IMR-90 (cell line): ENCODE results near the gene KATNA1. TPM values are rescaled to one million over a fixed set of nuclear protein-coding genes. Genes with fewer than 3 reads are reported as not detected.

Source experiments
- ATAC-seq: fragments of 200-7000 bp; cut with Tn5 transposase; 2 replicates; pipeline ENCODE4 v1.9.1; 2020; ENCODE audit warnings: low read depth, mild to moderate bottlenecking, moderate library complexity
- BruUV-seq: library from RNA; stranded (reverse); fragments of 400-500 nt; replicated peaks from 2 replicates; lab custom pipeline; 2021; lab: Mats Ljungman, UMichigan
- CTCF ChIA-PET: fragments of 300-600 bp; formaldehyde crosslinking; extraction: SDS; loops from one replicate; lab custom pipeline; 2021; ENCODE audit warnings: antibody characterized with exemption; lab: Yijun Ruan, JAX
- POLR2A ChIA-PET: fragments of 300-600 bp; sonication (Branson Sonifier 250); formaldehyde crosslinking; loops from one replicate; lab custom pipeline; 2022; ENCODE audit warnings: antibody characterized with exemption; ENCODE audit not compliant: unreplicated experiment; lab: Charles Lee
- DNase-seq: peaks from one replicate; pipeline ENCODE4 v3.0.0; 2013
- H2AFZ ChIP-seq: replicated peaks from 2 replicates; pipeline ENCODE3; 2013; ENCODE audit warnings: low read length, mild to moderate bottlenecking; ENCODE audit not compliant: poor library complexity
- H2AK5ac ChIP-seq: 2 replicates; pipeline ENCODE4 v1.6.1; 2013; ENCODE audit warnings: low read depth, low read length, inconsistent platforms
- H2AK9ac ChIP-seq: replicated peaks from 2 replicates; pipeline ENCODE3; 2013; ENCODE audit warnings: mild to moderate bottlenecking, low read depth, low read length, moderate library complexity; ENCODE audit not compliant: poor library complexity
- H2BK120ac ChIP-seq: 2 replicates; pipeline ENCODE4 v1.6.1; 2013; ENCODE audit warnings: low read depth, low read length, inconsistent platforms
- H2BK15ac ChIP-seq: 3 replicates; pipeline ENCODE4 v1.6.1; 2013; ENCODE audit warnings: low read depth, low read length, inconsistent platforms
- H2BK20ac ChIP-seq: 2 replicates; pipeline ENCODE4 v1.6.1; 2013; ENCODE audit warnings: low read depth, mild to moderate bottlenecking, inconsistent platforms, low read length, moderate library complexity
- H2BK5ac ChIP-seq: 2 replicates; pipeline ENCODE4 v1.6.1; 2013; ENCODE audit warnings: mild to moderate bottlenecking, low read depth, low read length, inconsistent platforms; ENCODE audit not compliant: poor library complexity, severe bottlenecking
- H3K14ac ChIP-seq: replicated peaks from 2 replicates; pipeline ENCODE4 v1.6.1; 2013; ENCODE audit warnings: low read depth, low read length, inconsistent platforms
- H3K18ac ChIP-seq: 2 replicates; pipeline ENCODE4 v1.6.1; 2013; ENCODE audit warnings: low read depth, low read length, control low read depth
- H3K23ac ChIP-seq: 2 replicates; pipeline ENCODE4 v1.6.1; 2013; ENCODE audit warnings: low read depth, low read length, inconsistent platforms
- H3K27ac ChIP-seq: 2 replicates; pipeline ENCODE4 v1.5.1; 2013; ENCODE audit warnings: mild to moderate bottlenecking, control low read depth, low read length; ENCODE audit not compliant: insufficient read depth
- H3K27me3 ChIP-seq: 2 replicates; pipeline ENCODE4 v1.6.1; 2013; ENCODE audit warnings: low read length; ENCODE audit not compliant: control insufficient read depth, insufficient read depth
- H3K36me3 ChIP-seq: 2 replicates; pipeline ENCODE4 v1.6.1; 2013; ENCODE audit warnings: low read length, mixed read lengths; ENCODE audit not compliant: control insufficient read depth, insufficient read depth
- H3K4ac ChIP-seq: 2 replicates; pipeline ENCODE4 v1.6.1; 2013; ENCODE audit warnings: low read depth, low read length, inconsistent platforms
- H3K4me1 ChIP-seq: 2 replicates; pipeline ENCODE4 v1.6.1; 2013; ENCODE audit warnings: low read length, mixed read lengths; ENCODE audit not compliant: control insufficient read depth, insufficient read depth
- H3K4me2 ChIP-seq: 2 replicates; pipeline ENCODE4 v1.6.1; 2013; ENCODE audit warnings: low read depth, mild to moderate bottlenecking, control low read depth, low read length, moderate library complexity
- H3K4me3 ChIP-seq: 2 replicates; pipeline ENCODE4 v1.5.1; 2013; ENCODE audit warnings: low read depth, mild to moderate bottlenecking, control low read depth, low read length, moderate library complexity; ENCODE audit not compliant: insufficient read depth
- H3K56ac ChIP-seq: 2 replicates; pipeline ENCODE4 v1.6.1; 2013; ENCODE audit warnings: low read length, inconsistent platforms; ENCODE audit not compliant: insufficient read depth; ENCODE audit errors: extremely low read depth
- H3K79me1 ChIP-seq, 2 experiments: 2 replicates each; pipeline ENCODE4 v1.6.1; 2013; ENCODE audit warnings: low read length in 2 of 2, inconsistent platforms in 1 of 2, low read depth in 1 of 2
- H3K9ac ChIP-seq: 2 replicates; pipeline ENCODE4 v1.6.1; 2013; ENCODE audit warnings: low read depth, low read length, control low read depth
- H3K9me1 ChIP-seq: 2 replicates; pipeline ENCODE4 v1.6.1; 2013; ENCODE audit warnings: low read length, inconsistent platforms; ENCODE audit not compliant: insufficient read depth
- H3K9me3 ChIP-seq: 2 replicates; pipeline ENCODE4 v1.6.1; 2013; ENCODE audit warnings: low read length; ENCODE audit not compliant: control insufficient read depth, insufficient read depth
- H4K20me1 ChIP-seq: 2 replicates; pipeline ENCODE4 v1.6.1; 2013; ENCODE audit warnings: low read length, inconsistent platforms; ENCODE audit not compliant: insufficient read depth
- H4K5ac ChIP-seq: 2 replicates; pipeline ENCODE4 v1.6.1; 2013; ENCODE audit warnings: mild to moderate bottlenecking, low read depth, low read length, control low read depth
- H4K8ac ChIP-seq, 2 experiments: 2 replicates each; pipeline ENCODE4 v1.6.1; 2013; ENCODE audit warnings: low read depth in 2 of 2, low read length in 2 of 2, control low read depth in 1 of 2, inconsistent platforms in 1 of 2
- H4K91ac ChIP-seq: 2 replicates; pipeline ENCODE4 v1.6.1; 2013; ENCODE audit warnings: low read depth, low read length, inconsistent platforms; ENCODE audit not compliant: insufficient read depth
- MAFK ChIP-seq: IDR thresholded peaks from 2 replicates; pipeline ENCODE4 v1.6.1; 2012; ENCODE audit warnings: low read depth, low read length, improper control_type of control experiment
- dilution Hi-C: fragments of 300-500 bp; cut with HindIII; formaldehyde crosslinking; loops from one replicate; pipeline ENCODE4 v1.14.3; 2018; ENCODE audit warnings: low sequenced_read_pairs; ENCODE audit not compliant: unreplicated experiment
- in situ Hi-C: fragments of 300-500 bp; cut with MboI; formaldehyde crosslinking; loops from 3 replicates; pipeline ENCODE4 v1.14.3; 2019; ENCODE audit warnings: low sequenced_read_pairs, inconsistent platforms, mixed read lengths
- intact Hi-C: fragments of 100-400 bp; cut with micrococcal nuclease; formaldehyde crosslinking; loops from 2 replicates; pipeline ENCODE4 v1.10.0; 2022
- polyA plus RNA-seq, 3 experiments: library from polyadenylated mRNA; depleted of rRNA; stranded (reverse); fragments of >200 nt; gene quantifications; 2 replicates each; pipeline ENCODE4 v1.2.3, GENCODE V29; 2012; ENCODE audit warnings: low replicate concordance in 1 of 3
- total RNA-seq: library from RNA; depleted of rRNA; stranded (reverse); fragments of >200 nt; gene quantifications from 2 replicates; pipeline ENCODE4 v1.2.3, GENCODE V29; 2012
- TF ChIP-seq, protein P1 (sequence below): conservative IDR thresholded peaks from 2 replicates; pipeline ENCODE4 v1.5.1; 2012; ENCODE audit warnings: mild to moderate bottlenecking, low read depth, low read length, improper control_type of control experiment
- TF ChIP-seq, protein P2 (sequence below): fragments of 150-350 bp; IDR thresholded peaks from 2 replicates; pipeline ENCODE4 v1.6.1; 2017; ENCODE audit warnings: mild to moderate bottlenecking, antibody characterized with exemption, low read length, low read depth

The KATNA1 gene
- total and polyA plus RNA-seq, 2 of the 4 experiments (the other 2 are of a cell fraction), result 15.3 to 24.6 TPM

- Histone ChIP-seq H4K91ac (no peak overlapping the region), H2AK5ac (no peak overlapping the region), H3K4me1 (no peaks in the 10 kb centered on the region), H3K79me1 (no peaks in the 10 kb centered on the region), H3K14ac (no peak overlapping the region), H3K4ac (no peak overlapping the region), H3K4me3 (no peak overlapping the region), H3K9me3 (no peaks in the 10 kb centered on the region), H2BK120ac (no peak overlapping the region), H2BK15ac (no peak overlapping the region), H3K4me2 (no peak overlapping the region), H3K18ac (no peak overlapping the region), H3K9me1 (no peaks in the 10 kb centered on the region; the same call in 1 of the 2 replicates), H3K9ac (no peak overlapping the region), H4K20me1 (no peaks in the 10 kb centered on the region), H2AFZ (no peak overlapping the region), H3K27me3 (peaks cover 7% of the 10 kb centered on the region), H4K8ac (no peak overlapping the region), H3K56ac (no peak overlapping the region), H2BK20ac (no peak overlapping the region), H3K23ac (no peak overlapping the region), H2BK5ac (no peak overlapping the region), H3K36me3 (no peaks in the 10 kb centered on the region), H4K5ac (no peak overlapping the region), H3K27ac (no peak overlapping the region), H2AK9ac (no peak overlapping the region)
- POLR2A ChIA-PET, result no interaction called here
- ATAC-seq (no peak), DNase-seq (no peak)
- TF ChIP-seq, protein P1, sequence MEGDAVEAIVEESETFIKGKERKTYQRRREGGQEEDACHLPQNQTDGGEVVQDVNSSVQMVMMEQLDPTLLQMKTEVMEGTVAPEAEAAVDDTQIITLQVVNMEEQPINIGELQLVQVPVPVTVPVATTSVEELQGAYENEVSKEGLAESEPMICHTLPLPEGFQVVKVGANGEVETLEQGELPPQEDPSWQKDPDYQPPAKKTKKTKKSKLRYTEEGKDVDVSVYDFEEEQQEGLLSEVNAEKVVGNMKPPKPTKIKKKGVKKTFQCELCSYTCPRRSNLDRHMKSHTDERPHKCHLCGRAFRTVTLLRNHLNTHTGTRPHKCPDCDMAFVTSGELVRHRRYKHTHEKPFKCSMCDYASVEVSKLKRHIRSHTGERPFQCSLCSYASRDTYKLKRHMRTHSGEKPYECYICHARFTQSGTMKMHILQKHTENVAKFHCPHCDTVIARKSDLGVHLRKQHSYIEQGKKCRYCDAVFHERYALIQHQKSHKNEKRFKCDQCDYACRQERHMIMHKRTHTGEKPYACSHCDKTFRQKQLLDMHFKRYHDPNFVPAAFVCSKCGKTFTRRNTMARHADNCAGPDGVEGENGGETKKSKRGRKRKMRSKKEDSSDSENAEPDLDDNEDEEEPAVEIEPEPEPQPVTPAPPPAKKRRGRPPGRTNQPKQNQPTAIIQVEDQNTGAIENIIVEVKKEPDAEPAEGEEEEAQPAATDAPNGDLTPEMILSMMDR, result no peak
- TF ChIP-seq MAFK, result no peak
- TF ChIP-seq, protein P2, sequence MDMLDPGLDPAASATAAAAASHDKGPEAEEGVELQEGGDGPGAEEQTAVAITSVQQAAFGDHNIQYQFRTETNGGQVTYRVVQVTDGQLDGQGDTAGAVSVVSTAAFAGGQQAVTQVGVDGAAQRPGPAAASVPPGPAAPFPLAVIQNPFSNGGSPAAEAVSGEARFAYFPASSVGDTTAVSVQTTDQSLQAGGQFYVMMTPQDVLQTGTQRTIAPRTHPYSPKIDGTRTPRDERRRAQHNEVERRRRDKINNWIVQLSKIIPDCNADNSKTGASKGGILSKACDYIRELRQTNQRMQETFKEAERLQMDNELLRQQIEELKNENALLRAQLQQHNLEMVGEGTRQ, result no peak
- dilution Hi-C loops, result no loop called here
- CTCF ChIA-PET, result no interaction called here
- intact Hi-C loops, result no loop called here
- BruUV-seq, result no TSS peak
- in situ Hi-C loops, result no loop called here
Observed at GRCh38 chr6:149558029-149558428, 90.5 kb downstream of the KATNA1 start.
